Left lung (tissue), 10 donors: Measurements from ENCODE around the gene CDK18. TPM values are rescaled to one million over a fixed set of nuclear protein-coding genes. Genes with fewer than 3 reads are reported as not detected.
A peak's percentile ranks its signal among the peaks of the same experiment; 100 is the strongest.
"Not testable (repeated sequence)": the region's sequence is repeated elsewhere in the genome, so short reads cannot be mapped to it uniquely, and the experiment has no call there.

Experiments
- ATAC-seq: fragments of 200-7000 bp; cut with Tn5 transposase; one replicate; pipeline ENCODE4 v1.9.1; 2020; ENCODE audit warnings: moderate library complexity
- DNase-seq, 4 donors: peaks; one replicate each; pipeline ENCODE4 v3.0.0-alpha.2; 2013 to 2020
- H3K27ac ChIP-seq, 2 donors: fragments of 200-600 bp; sonication (generic) in 1 of 2; one replicate each; pipeline versions ENCODE4 v1.5.0 to v1.8.0; 2020 to 2021
- H3K27me3 ChIP-seq, 2 donors: fragments of 200-600 bp; sonication (generic) in 1 of 2; one replicate each; pipeline versions ENCODE4 v1.5.0 to v1.8.0; 2020 to 2021
- H3K36me3 ChIP-seq, 2 donors: fragments of 200-600 bp; sonication (generic) in 1 of 2; one replicate each; pipeline versions ENCODE4 v1.5.0 to v1.8.0; 2020 to 2021
- H3K4me1 ChIP-seq, 2 donors: fragments of 200-600 bp; one replicate each; pipeline ENCODE4 v1.8.0; 2021
- H3K4me3 ChIP-seq, 2 donors: fragments of 200-600 bp; sonication (generic) in 1 of 2; one replicate each; pipeline versions ENCODE4 v1.5.0 to v1.8.0; 2020 to 2021; ENCODE audit warnings: mild to moderate bottlenecking in 1 of 2
- H3K9me3 ChIP-seq, 2 donors: fragments of 200-600 bp; sonication (generic) in 1 of 2; one replicate each; pipeline versions ENCODE4 v1.5.0 to v1.8.0; 2020 to 2021
- CTCF ChIP-seq, 2 donors: fragments of 200-600 bp; sonication (generic) in 1 of 2; IDR thresholded peaks; one replicate each; pipeline versions ENCODE4 v1.5.0 to v1.8.0; 2021; ENCODE audit warnings: antibody characterized with exemption in 2 of 2
- intact Hi-C, 2 donors: fragments of 100-400 bp; cut with DNase I; formaldehyde crosslinking; loops; one replicate each; pipeline versions ENCODE4 v1.11.2 to v1.14.2; 2022
- polyA plus RNA-seq, 6 donors: library from polyadenylated mRNA; unstranded; fragments of 120-200 nt; gene quantifications; one replicate each; pipeline ENCODE4 v1.2.1, GENCODE V29; 2013; ENCODE audit not compliant: insufficient read length in 6 of 6
- total RNA-seq, 2 donors: library from RNA; stranded (reverse); fragmentation: NEBNext Ultra II Directional; extraction: Animal tissue kit (Norgen Biotek cat#: 25700); gene quantifications; one replicate each; pipeline ENCODE4 v1.2.1, GENCODE V29; 2021
- donor health status: DM: no; HTN: yes; CAD: no.
- donor health status: DM: no; HTN: no; CAD: no.

Gene CDK18
- total and polyA plus RNA-seq, 8 donors: 18.5 to 30.1 (median 23.4) TPM

- no peak for TF ChIP-seq CTCF (IDR thresholded peaks at IDR 0.05)
- Histone ChIP-seq H3K36me3 (no peaks in the 10 kb centered on the region), H3K9me3 (peaks cover 0 to 16% of the 10 kb centered on the region in 2 donors), H3K4me3 (no peak overlapping the region), H3K4me1 (no peaks in the 10 kb centered on the region), H3K27ac (no peak overlapping the region), H3K27me3 (peaks cover 0 to 50% of the 10 kb centered on the region in 2 donors)
- DNase-seq (no peak), ATAC-seq (no peak)
- intact Hi-C loops: no loop called here
Observed at GRCh38 chr1:205475855-205476254, 28.6 kb upstream of the CDK18 start.

GRCh38 chr1:205476648-205477047 lies 27.8 kb upstream of the CDK18 start:
- Histone ChIP-seq H3K4me3 (no peak overlapping the region), H3K36me3 (no peaks in the 10 kb centered on the region), H3K27me3 (peaks cover 0 to 58% of the 10 kb centered on the region in 2 donors), H3K9me3 (peaks cover 0 to 16% of the 10 kb centered on the region in 2 donors), H3K27ac (no peak overlapping the region), H3K4me1 (no peaks in the 10 kb centered on the region)
- intact Hi-C loops: no loop called here
- DNase-seq: no peak
- no peak for TF ChIP-seq CTCF (IDR thresholded peaks at IDR 0.05)
- ATAC-seq: no peak

- intact Hi-C loops: no loop called here
- Histone ChIP-seq H3K36me3 (no peaks in the 10 kb centered on the region), H3K27ac (no peak overlapping the region), H3K9me3 (peaks cover 0 to 16% of the 10 kb centered on the region in 2 donors), H3K27me3 (peaks cover 0 to 63% of the 10 kb centered on the region in 2 donors), H3K4me1 (no peaks in the 10 kb centered on the region), H3K4me3 (no peak overlapping the region)
- DNase-seq (no peak), ATAC-seq (no peak)
- no peak for TF ChIP-seq CTCF (IDR thresholded peaks at IDR 0.05)
Observed at GRCh38 chr1:205477121-205477758, 27.2 kb upstream of the CDK18 start.

GRCh38 chr1:205477759-205478247 lies 26.7 kb upstream of the CDK18 start:
- ATAC-seq (peak; percentile 87), DNase-seq (peak in 2 of 4 donors; percentile 76 to 89)
- no peak for TF ChIP-seq CTCF (IDR thresholded peaks at IDR 0.05)
- intact Hi-C loops: no loop called here
- Histone ChIP-seq H3K4me3 (no peak overlapping the region), H3K27me3 (peaks cover 0 to 66% of the 10 kb centered on the region in 2 donors), H3K9me3 (peaks cover 0 to 16% of the 10 kb centered on the region in 2 donors), H3K4me1 (no peaks in the 10 kb centered on the region), H3K36me3 (no peaks in the 10 kb centered on the region), H3K27ac (peak overlapping the region in 1 of 2 donors; percentile 18)

- H3K4me1 ChIP-seq, H3K4me3 ChIP-seq, intact Hi-C loops, DNase-seq, H3K27ac ChIP-seq, H3K36me3 ChIP-seq, ATAC-seq: not testable (repeated sequence)
- H3K9me3 ChIP-seq: peaks cover 0 to 16% of the 10 kb centered on the region in 2 donors
- peaks cover 0 to 64% of the 10 kb centered on the region in 2 donors for H3K27me3 ChIP-seq
Observed at GRCh38 chr1:205478985-205479384, 25.5 kb upstream of the CDK18 start.
